H4 (cell line): Measurements from ENCODE around the gene AFF3. TPM values are rescaled to one million over a fixed set of nuclear protein-coding genes. Genes with fewer than 3 reads are reported as not detected.

Experiments
- DNase-seq: peaks from one replicate; pipeline ENCODE4 v3.0.0-alpha.2; 2015; ENCODE audit warnings: low spot score
- total RNA-seq: library from RNA; depleted of rRNA; stranded (reverse); fragments of >200 nt; shearing (Covaris generic); gene quantifications from 2 replicates; pipeline ENCODE4 v1.2.3, GENCODE V29; 2014

AFF3 gene
- total RNA-seq, 1 experiment from 2014 or later, result 0.37 TPM

GRCh38 chr2:99707592-99707991 lies 434.8 kb downstream of the AFF3 start:
- DNase-seq, result no peak

- DNase-seq, result no peak
Observed at GRCh38 chr2:99706735-99707134, 435.7 kb downstream of the AFF3 start.

GRCh38 chr2:99701503-99701902 lies 440.9 kb downstream of the AFF3 start:
- DNase-seq, result no peak

GRCh38 chr2:99700482-99701398 lies 441.6 kb downstream of the AFF3 start:
- no peak for DNase-seq

GRCh38 chr2:99698896-99699295 lies 443.5 kb downstream of the AFF3 start:
- DNase-seq, result peak; percentile 68

- DNase-seq, result peak; percentile 86
Observed at GRCh38 chr2:99697811-99698568, 444.4 kb downstream of the AFF3 start.

GRCh38 chr2:99695944-99696253 lies 446.5 kb downstream of the AFF3 start:
- DNase-seq, result no peak

- no peak for DNase-seq
Observed at GRCh38 chr2:99695130-99695943, 447.1 kb downstream of the AFF3 start.

GRCh38 chr2:99694331-99694730 lies 448.1 kb downstream of the AFF3 start:
- DNase-seq, result no peak

- no peak for DNase-seq
Observed at GRCh38 chr2:99692785-99693184, 449.6 kb downstream of the AFF3 start.

GRCh38 chr2:99691926-99692325 lies 450.5 kb downstream of the AFF3 start:
- DNase-seq, result no peak

- DNase-seq, result no peak
Observed at GRCh38 chr2:99689145-99689742, 453.1 kb downstream of the AFF3 start.

GRCh38 chr2:99688699-99689098 lies 453.7 kb downstream of the AFF3 start:
- no peak for DNase-seq

GRCh38 chr2:99682275-99683060 lies 459.9 kb downstream of the AFF3 start:
- no peak for DNase-seq

GRCh38 chr2:99680946-99681345 lies 461.4 kb downstream of the AFF3 start:
- DNase-seq, result no peak

GRCh38 chr2:99679518-99679917 lies 462.9 kb downstream of the AFF3 start:
- no peak for DNase-seq

GRCh38 chr2:99678625-99679024 lies 463.8 kb downstream of the AFF3 start:
- DNase-seq, result no peak

- DNase-seq, result no peak
Observed at GRCh38 chr2:99677814-99678213, 464.6 kb downstream of the AFF3 start.

- DNase-seq, result no peak
Observed at GRCh38 chr2:99675130-99675661, 467.2 kb downstream of the AFF3 start.

- DNase-seq, result no peak
Observed at GRCh38 chr2:99674090-99674489, 468.3 kb downstream of the AFF3 start.
